IPS-NIHi11 (cell line): Measurements from ENCODE around the gene STRBP.
A peak's percentile ranks its signal among the peaks of the same experiment; 100 is the strongest.
"Not testable (repeated sequence)": the region's sequence is repeated elsewhere in the genome, so short reads cannot be mapped to it uniquely, and the experiment has no call there.

Experiments used
- DNase-seq: peaks from one replicate; pipeline ENCODE4 v3.0.0; 2012; ENCODE audit warnings: mixed read lengths, low spot score

Gene STRBP

DNA sequence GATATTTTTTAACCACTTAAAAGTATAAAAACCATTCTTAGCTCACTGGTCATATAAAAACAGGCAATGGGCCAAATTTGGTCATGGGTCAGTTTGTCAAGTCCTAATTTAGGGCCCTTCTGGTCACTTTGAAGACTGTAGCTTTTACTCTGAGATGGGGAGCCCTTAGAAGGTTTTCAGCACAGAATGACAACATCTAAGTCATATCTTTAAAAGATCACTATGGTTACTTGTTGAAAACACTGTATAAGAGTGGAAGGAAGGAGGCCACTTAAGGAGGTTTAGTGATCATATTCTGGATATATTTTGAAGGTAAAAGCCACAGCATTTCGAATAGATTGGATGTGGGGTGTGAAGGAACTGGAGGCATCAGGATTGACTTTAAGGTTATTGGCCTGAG is 76.7 kb downstream of the STRBP start:
- DNase-seq: no peak

DNA sequence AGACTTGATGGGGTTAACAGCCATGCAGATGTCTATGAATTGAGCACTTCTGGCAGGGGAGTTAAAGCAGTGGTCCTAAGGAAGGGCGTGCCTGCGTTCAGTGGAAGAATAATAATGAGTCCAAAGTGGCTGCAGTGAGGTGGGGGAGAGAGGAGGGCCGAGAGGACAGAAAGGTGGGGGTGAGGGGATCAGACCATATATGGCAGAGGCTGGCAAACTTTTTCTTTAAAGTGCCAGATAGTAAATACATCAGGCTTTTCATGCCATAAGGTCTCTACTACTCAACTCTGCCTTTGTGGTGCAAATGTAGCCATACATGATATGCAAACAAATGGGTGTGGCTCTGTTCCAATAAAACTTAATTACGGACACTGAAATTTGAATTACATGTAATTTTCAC is 77.1 kb downstream of the STRBP start:
- DNase-seq: peak; percentile 16

DNA sequence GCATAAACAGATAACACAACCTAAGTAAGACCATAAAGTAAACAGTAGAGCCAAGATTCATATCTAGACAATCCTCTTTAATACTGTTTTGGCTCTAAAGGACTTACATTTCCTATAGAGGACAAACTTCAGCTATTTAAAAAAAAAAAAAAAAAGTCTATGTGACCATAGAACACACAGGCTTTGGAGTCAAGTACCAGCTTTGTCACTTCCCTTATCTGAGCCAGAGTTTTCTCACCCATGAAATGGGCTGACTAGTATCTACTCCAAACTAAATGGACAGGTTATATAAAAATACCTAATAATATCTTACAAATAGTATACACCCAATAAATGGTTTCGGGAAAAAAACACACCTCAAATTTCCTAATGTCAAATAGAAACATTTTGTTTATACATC is 81.3 kb downstream of the STRBP start:
- no peak for DNase-seq

- not testable (repeated sequence) for DNase-seq
Observed at GRCh38 chr9:123186029-123186428, 82.4 kb downstream of the STRBP start.

- DNase-seq: no peak
Observed at GRCh38 chr9:123176949-123177348, 91.4 kb downstream of the STRBP start.

DNA sequence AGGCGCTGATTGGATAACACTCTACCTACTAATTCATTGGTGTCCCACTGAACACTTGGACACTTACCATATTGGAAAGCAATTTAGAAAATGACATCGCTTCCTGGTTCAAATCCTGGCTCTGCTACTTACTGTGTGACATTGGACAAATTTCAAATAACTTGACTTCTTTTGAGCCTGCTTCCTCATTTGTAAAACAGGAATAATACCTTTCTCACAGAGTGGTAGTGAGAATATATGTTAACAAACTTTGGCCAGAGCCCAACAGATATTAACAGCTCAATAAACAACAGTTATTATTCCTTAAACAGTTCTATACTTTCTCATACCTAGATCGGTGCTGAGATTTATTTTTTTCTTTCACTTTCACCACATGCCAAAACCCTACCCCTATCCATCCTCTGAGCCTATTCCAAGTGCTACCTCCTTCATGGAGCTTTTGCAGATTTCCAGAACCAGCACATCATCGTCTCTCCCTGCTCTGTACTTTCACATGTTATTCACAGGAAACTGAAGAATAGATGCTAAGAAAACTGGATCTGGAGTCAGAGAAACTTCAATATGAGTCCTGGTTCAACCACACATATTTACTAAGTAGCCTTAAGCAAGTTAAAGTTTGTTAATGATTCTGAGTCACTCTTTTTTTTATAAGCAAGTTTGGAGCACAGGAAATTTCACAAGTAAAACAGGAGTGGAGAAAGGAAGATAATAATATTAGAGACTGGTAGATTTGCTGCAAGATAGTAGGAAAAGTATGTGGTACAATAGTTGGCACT is 92.3 kb downstream of the STRBP start:
- DNase-seq: no peak

DNA sequence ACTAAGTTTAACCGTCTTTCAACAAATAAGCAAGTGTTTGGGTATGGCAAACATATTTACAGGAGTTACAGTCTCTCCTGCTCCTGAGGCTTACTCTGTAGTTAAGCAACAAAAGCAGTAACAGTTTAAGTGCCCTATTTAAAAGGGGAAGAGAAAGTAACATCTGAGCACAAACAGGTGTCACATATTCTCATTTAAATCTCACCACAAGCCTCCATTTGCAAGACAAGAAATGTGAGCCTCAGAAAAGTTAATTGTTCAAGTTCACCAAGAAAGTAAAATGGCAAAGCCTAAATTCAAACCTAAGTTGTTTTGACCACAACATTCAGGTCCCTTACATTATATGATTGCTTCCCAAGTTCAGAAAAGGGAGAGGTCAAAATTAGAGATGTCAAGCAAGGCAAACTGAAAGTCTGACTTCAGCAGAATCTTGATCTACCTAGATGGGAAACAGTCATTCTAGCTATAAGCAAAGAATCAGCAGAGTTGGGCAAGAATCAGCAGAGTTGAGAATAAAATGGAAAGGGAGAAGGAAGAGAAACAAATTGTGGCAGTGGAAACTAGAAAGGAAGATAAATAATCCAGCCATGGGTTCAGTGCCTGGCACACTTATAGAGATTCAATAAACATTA is 93.4 kb downstream of the STRBP start:
- DNase-seq: peak; percentile 19

DNA sequence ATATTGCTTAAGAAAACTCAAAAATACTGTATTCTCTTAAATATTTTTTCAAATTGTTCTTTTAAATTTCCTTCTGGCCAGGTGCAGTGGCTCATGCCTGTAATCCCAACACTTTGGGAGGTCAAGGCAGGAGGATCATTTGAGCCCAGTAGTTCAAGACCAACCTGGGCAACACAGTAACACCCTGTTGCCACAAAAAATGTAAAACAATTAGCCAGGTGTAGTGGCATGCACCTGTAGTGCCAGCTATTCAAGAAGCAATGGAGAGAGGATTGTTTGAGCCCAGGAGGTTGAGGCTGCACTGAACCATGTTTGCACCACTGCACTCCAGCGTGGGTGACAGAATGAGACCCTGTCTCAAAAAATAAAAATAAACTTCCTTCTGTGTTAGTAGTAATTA is 94.3 kb downstream of the STRBP start:
- DNase-seq: no peak

DNA sequence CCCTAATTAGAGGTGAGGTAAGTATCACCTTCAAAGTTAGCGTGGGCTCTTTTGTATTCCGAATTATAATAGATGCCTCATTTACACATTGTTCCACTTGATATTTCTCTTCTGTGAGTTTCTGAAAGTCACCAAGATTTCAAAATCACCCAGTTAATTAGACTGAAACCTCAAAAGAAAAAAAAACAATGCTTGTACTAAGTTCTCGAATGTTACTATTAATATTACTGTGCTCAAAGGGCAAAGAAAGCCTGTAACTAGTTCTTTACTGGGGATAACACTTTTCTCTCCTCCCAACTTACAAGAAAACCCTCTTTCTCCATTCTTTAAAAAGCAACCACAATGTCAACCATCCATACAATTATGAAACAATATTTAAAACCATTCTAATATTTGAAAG is 98.5 kb downstream of the STRBP start:
- no peak for DNase-seq

DNA sequence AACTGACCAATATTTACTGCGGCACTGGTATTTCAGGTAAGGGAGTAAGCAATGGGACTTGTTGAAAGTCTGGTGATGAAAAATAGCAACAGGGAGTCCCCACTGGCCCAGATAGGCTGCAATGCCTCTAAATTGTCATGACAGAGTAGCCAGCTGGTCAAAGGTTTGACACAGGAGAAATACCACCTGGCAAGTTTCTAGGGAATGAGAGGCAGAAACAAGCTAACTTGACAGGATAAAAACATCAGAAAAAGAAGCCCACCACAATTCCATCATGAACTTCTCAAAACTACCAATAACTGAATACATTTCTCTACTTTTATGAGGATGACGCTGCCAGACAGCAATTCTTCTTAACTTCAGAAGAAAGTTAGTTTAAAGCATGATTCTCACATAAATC is 99.8 kb downstream of the STRBP start:
- peak; percentile 11 for DNase-seq

- DNase-seq: no peak
Observed at GRCh38 chr9:123167474-123167873, 100.9 kb downstream of the STRBP start.

GRCh38 chr9:123165813-123166212 is 102.6 kb downstream of the STRBP start:
- DNase-seq: no peak

GRCh38 chr9:123164285-123164684 is 104.1 kb downstream of the STRBP start:
- no peak for DNase-seq

DNA sequence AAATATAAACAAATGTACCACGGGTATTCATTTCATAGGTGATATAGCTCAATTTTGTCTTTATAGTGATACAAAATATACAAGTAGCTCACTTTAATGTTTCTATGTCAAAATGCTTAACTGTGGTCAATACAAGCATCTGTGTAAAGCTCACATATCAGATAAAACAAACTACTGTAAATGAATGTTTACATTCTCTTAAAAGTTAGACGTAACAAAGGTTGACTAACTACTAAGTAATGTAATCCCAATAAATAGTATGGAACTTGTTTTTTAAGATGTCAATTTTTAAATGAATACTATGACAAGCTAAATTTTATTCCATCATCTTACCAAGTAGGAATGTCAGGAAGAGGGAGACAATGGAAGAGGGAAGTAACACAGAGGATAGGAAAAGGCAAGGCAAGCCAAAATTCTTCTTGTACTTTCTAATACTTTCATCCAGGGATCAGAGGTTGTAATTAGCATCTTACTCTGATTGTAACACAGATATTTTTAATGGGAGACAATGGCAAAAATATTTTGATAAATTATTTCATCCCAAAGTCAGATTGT is 105.5 kb downstream of the STRBP start:
- DNase-seq: no peak

DNA sequence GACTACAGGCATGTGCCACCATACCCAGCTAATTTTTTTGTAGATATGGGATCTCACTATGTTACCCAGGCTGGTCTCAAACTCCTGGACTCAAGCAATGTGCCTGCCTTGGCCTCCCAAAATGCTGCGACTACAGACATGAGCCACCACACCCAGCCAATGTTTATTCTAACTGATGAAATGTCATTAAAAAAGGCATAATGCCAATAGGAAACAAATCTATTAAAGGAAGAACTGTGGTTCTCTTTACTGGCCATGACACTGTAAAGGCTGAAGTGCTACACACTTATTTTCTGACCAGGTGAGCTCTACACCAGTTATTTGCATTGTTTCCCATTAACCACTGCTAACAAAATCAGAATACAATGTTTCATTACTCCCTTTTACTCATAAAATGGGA is 106.0 kb downstream of the STRBP start:
- no peak for DNase-seq

DNA sequence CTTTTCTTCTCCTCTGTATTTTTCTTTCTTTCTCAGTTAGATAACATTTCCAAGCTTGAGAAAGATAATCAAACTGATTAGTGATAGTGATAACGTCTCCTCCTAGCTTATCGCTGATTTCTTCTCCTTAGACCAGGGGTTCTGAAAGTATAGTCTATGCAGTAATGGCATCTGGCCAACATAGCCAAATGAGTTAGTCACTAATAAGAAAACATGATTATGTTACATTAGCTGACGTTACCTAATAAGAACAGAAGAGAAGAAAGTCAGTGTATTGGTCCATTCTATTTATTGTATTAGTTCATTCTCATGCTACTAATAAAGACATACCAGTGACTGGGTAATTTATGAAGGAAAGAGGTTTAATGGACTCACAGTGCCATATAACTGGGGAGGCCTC is 111.2 kb downstream of the STRBP start:
- DNase-seq: no peak

DNA sequence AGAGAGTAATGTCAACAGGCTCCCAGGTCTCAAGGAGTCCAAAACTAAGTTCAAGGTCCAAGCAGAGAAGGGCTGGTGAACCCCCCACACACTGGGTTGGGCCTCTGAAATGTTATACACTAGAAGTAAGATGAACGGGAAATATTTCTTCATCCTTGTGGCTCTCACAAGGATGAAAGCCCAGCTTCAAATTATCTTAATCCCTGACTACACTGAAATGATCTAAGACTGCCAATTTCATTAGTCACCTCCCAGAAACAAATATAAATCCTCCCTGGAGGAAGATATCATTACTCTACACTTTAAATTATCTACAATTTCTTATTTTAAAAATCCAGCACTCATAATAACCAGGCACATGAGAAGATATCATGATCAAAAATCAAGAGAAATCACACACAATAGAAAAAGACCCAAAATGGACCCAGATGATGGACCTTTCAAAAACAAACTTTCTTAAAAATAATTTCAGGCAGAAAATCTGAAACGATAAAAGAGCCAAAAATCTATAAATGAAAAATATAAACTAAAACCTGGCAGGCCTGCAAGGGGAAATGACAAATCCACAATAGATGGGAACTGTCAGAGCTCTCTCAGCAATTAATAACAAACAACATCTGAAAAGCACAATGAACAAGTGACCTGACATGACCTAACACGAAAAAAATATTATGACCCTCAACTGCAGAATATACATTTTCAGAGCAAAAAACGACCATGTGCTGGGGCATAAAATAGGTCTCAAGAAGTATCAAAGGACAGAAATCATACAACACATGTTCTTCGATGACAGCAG is 117.5 kb downstream of the STRBP start:
- no peak for DNase-seq

GRCh38 chr9:123149067-123149466 is 119.3 kb downstream of the STRBP start:
- no peak for DNase-seq

GRCh38 chr9:123138163-123138562 is 130.2 kb downstream of the STRBP start:
- DNase-seq: no peak

GRCh38 chr9:123135430-123135829 is 133.0 kb downstream of the STRBP start:
- no peak for DNase-seq

- DNase-seq: no peak
Observed at GRCh38 chr9:123132696-123133095, 135.7 kb downstream of the STRBP start.

DNA sequence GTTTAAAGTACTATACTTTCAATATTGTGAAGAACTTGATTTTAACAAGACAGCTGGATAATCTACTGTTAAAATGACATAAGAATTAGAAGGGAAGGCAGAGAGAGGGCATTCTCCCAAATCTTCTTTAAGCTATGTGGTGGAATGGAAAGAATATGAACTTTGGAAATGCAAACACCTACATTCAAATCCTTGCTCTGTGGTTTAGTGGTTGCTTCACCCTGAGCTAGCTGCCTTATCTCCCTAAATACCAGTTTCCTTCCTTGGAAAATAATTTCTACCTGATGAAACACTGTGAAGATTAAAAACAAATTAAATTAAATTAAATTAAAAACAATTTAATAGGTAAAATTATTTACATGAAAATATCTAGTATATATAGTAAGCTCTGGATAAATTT is 136.4 kb downstream of the STRBP start:
- no peak for DNase-seq

DNA sequence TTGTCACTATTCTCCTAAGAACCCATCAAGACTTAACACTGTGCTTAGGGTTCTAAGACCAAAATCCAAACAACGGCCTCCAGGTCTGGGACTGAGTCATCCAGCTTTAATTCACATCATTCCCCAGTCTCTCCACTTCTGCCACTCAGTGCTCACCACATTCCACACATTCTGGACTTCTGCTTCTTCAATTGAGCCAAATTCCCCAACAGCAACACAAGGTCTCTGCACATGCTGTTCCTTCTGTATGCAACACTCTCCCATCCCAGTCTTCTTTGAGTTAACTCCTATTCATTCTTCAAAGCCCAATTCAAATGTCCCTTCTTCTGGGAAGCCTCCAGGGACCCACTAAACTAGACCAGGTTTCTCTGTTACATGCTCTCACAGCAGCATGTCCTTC is 137.1 kb downstream of the STRBP start:
- no peak for DNase-seq
